OCI-LY1 (cell line): ENCODE data around the gene FGFR2.

Experiments
- CTCF ChIP-seq: fragments of 200-600 bp; sonication (generic), shearing (Covaris generic); IDR thresholded peaks from 2 replicates; pipeline ENCODE4 v1.5.1; 2017; ENCODE audit warnings: mild to moderate bottlenecking, antibody characterized with exemption, low read length, moderate library complexity, mixed read lengths
- EZH2 ChIP-seq: fragments of 200-600 bp; sonication (generic), shearing (Covaris generic); IDR thresholded peaks from 2 replicates; pipeline ENCODE4 v1.8.0; 2017; ENCODE audit warnings: borderline replicate concordance, mixed run types, mild to moderate bottlenecking, antibody characterized with exemption, low read length, moderate library complexity, mixed read lengths

GRCh38 chr10:121448766-121449421 is 149.3 kb downstream of the FGFR2 start:
- TF ChIP-seq CTCF (no peak), EZH2 (no peak)
